ENCODE measurements around the gene CCDC3.

Gene CCDC3

GRCh38 chr10:12974078-12974477 lies 27.4 kb downstream of the CCDC3 start:
- no peak overlapping the region for H3K4me3 ChIP-seq (ENCODE audit: low read length)
- no peak for TF ChIP-seq CTCF (conservative IDR thresholded peaks at IDR 0.05; ENCODE audit: low read length)
- DNase-seq (ENCODE audit: low read depth): no peak

GRCh38 chr10:12973149-12973718 lies 28.3 kb downstream of the CCDC3 start:
- H3K4me3 ChIP-seq (ENCODE audit: low read length): no peak overlapping the region
- no peak for DNase-seq (ENCODE audit: low read depth)
- no peak for TF ChIP-seq CTCF (conservative IDR thresholded peaks at IDR 0.05; ENCODE audit: low read length)

GRCh38 chr10:12972146-12972545 lies 29.4 kb downstream of the CCDC3 start:
- no peak overlapping the region for H3K4me3 ChIP-seq (ENCODE audit: low read length)
- no peak for TF ChIP-seq CTCF (conservative IDR thresholded peaks at IDR 0.05; ENCODE audit: low read length)
- DNase-seq (ENCODE audit: low read depth): no peak

GRCh38 chr10:12971001-12971788 lies 30.3 kb downstream of the CCDC3 start:
- no peak for TF ChIP-seq CTCF (conservative IDR thresholded peaks at IDR 0.05; ENCODE audit: low read length)
- no peak overlapping the region for H3K4me3 ChIP-seq (ENCODE audit: low read length)
- DNase-seq (ENCODE audit: low read depth): no peak

- DNase-seq (ENCODE audit: low read depth): no peak
- H3K4me3 ChIP-seq (ENCODE audit: low read length): no peak overlapping the region
- no peak for TF ChIP-seq CTCF (conservative IDR thresholded peaks at IDR 0.05; ENCODE audit: low read length)
Measured at GRCh38 chr10:12969951-12970350, 31.6 kb downstream of the CCDC3 start.

- DNase-seq (ENCODE audit: low read depth): no peak
- H3K4me3 ChIP-seq (ENCODE audit: low read length): no peak overlapping the region
- TF ChIP-seq CTCF (conservative IDR thresholded peaks at IDR 0.05; ENCODE audit: low read length): no peak
Measured at GRCh38 chr10:12966067-12966466, 35.4 kb downstream of the CCDC3 start.

GRCh38 chr10:12965571-12965970 lies 35.9 kb downstream of the CCDC3 start:
- no peak for TF ChIP-seq CTCF (conservative IDR thresholded peaks at IDR 0.05; ENCODE audit: low read length)
- no peak for DNase-seq (ENCODE audit: low read depth)
- no peak overlapping the region for H3K4me3 ChIP-seq (ENCODE audit: low read length)

All from AG10803 (cell line).